PC-3 (cell line): ENCODE measurements around the gene MYL10. TPM values are rescaled to one million over a fixed set of nuclear protein-coding genes. Genes with fewer than 3 reads are reported as not detected.

Experiments
- ATAC-seq: fragments of 200-7000 bp; cut with Tn5 transposase; 2 replicates; pipeline ENCODE4 v1.9.1; 2020; ENCODE audit warnings: mild to moderate bottlenecking, moderate library complexity
- BruUV-seq: library from RNA; stranded (reverse); fragments of 400-500 nt; replicated peaks from 2 replicates; lab custom pipeline; 2021; lab: Mats Ljungman, UMichigan
- CTCF ChIA-PET: fragments of 300-600 bp; sonication (Branson Sonifier 250); formaldehyde crosslinking; loops from one replicate; lab custom pipeline; 2022; ENCODE audit warnings: antibody characterized with exemption; lab: Charles Lee
- POLR2A ChIA-PET: fragments of 300-600 bp; sonication (Branson Sonifier 250); formaldehyde crosslinking; loops from one replicate; lab custom pipeline; 2022; ENCODE audit warnings: antibody characterized with exemption; ENCODE audit not compliant: unreplicated experiment; lab: Charles Lee
- DNase-seq: peaks from one replicate; pipeline ENCODE4 v3.0.0-alpha.2; 2015
- H2AFZ ChIP-seq: fragments of 300-600 bp; sonication (generic); 2 replicates; pipeline ENCODE4 v1.6.0; 2016; ENCODE audit warnings: antibody characterized with exemption, low read length
- H3F3A ChIP-seq: fragments of 300-600 bp; sonication (generic); one replicate; pipeline ENCODE4 v1.6.0; 2017; ENCODE audit warnings: antibody characterized with exemption, low read length, control low read depth, mild to moderate bottlenecking; ENCODE audit not compliant: unreplicated experiment
- H3K27ac ChIP-seq: fragments of 300-600 bp; sonication (generic); 2 replicates; pipeline ENCODE4 v1.5.1; 2016; ENCODE audit warnings: mild to moderate bottlenecking, low read length
- H3K27me3 ChIP-seq: fragments of 300-600 bp; sonication (generic); 2 replicates; pipeline ENCODE4 v1.6.1; 2016; ENCODE audit warnings: low read length, mixed read lengths
- H3K36me3 ChIP-seq: fragments of 300-600 bp; sonication (generic); 2 replicates; pipeline ENCODE4 v1.6.1; 2016; ENCODE audit warnings: low read depth, mixed run types, low read length, mixed read lengths
- H3K4me1 ChIP-seq: fragments of 300-600 bp; sonication (generic); 2 replicates; pipeline ENCODE4 v1.5.1; 2016; ENCODE audit warnings: low read length; ENCODE audit not compliant: insufficient read depth
- H3K4me2 ChIP-seq: fragments of 300-600 bp; sonication (generic); 2 replicates; pipeline ENCODE4 v1.6.0; 2016; ENCODE audit warnings: low read length
- H3K4me3 ChIP-seq: fragments of 300-600 bp; sonication (generic); 2 replicates; pipeline ENCODE4 v1.5.1; 2016; ENCODE audit warnings: mild to moderate bottlenecking, low read length, mixed read lengths
- H3K79me2 ChIP-seq: fragments of 300-600 bp; sonication (generic); 2 replicates; pipeline ENCODE4 v1.6.1; 2017; ENCODE audit warnings: low read length, mixed read lengths
- H3K9ac ChIP-seq: fragments of 300-600 bp; sonication (generic); 2 replicates; pipeline ENCODE4 v1.6.0; 2016; ENCODE audit warnings: mild to moderate bottlenecking, low read length
- H3K9me2 ChIP-seq: fragments of 300-600 bp; sonication (generic); replicated peaks from 2 replicates; pipeline ENCODE4 v1.6.1; 2016; ENCODE audit warnings: mixed run types, low read length, mixed read lengths
- H3K9me3 ChIP-seq: fragments of 300-600 bp; sonication (generic); 2 replicates; pipeline ENCODE4 v1.6.1; 2016; ENCODE audit warnings: low read length, mixed read lengths
- H4K20me1 ChIP-seq: fragments of 300-600 bp; sonication (generic); 2 replicates; pipeline ENCODE4 v1.6.1; 2016; ENCODE audit warnings: low read length, mixed read lengths
- CTCF ChIP-seq: fragments of 300-600 bp; sonication (generic); conservative IDR thresholded peaks from 2 replicates; pipeline ENCODE4 v1.5.1; 2017; ENCODE audit warnings: antibody characterized with exemption, low read depth, mild to moderate bottlenecking, low read length
- EZH2 ChIP-seq: fragments of 300-600 bp; sonication (generic); IDR thresholded peaks from one replicate; pipeline ENCODE4 v1.6.1; 2017; ENCODE audit warnings: antibody characterized with exemption, mild to moderate bottlenecking, low read length; ENCODE audit not compliant: unreplicated experiment
- EZH2phosphoT487 ChIP-seq: fragments of 300-600 bp; sonication (generic); IDR thresholded peaks from 2 replicates; pipeline ENCODE4 v1.6.1; 2018; ENCODE audit warnings: mild to moderate bottlenecking, antibody characterized with exemption, low read length, borderline replicate concordance
- intact Hi-C: fragments of 100-400 bp; cut with micrococcal nuclease; formaldehyde crosslinking; loops from 2 replicates; pipeline ENCODE4 v1.9.0; 2023
- total RNA-seq: library from RNA; depleted of rRNA; stranded (reverse); fragments of >200 nt; gene quantifications from 2 replicates; pipeline ENCODE4 v1.2.3, GENCODE V29; 2014

Gene MYL10
- total RNA-seq, 1 experiment from 2014 or later: 0.69 TPM

- Histone ChIP-seq H2AFZ (no peak overlapping the region), H3K27me3 (no peaks in the 10 kb centered on the region), H3K4me3 (no peak overlapping the region), H3F3A (no peaks in the 10 kb centered on the region), H3K79me2 (no peaks in the 10 kb centered on the region), H4K20me1 (no peaks in the 10 kb centered on the region), H3K36me3 (no peaks in the 10 kb centered on the region), H3K9me3 (no peaks in the 10 kb centered on the region), H3K4me2 (no peak overlapping the region), H3K4me1 (peaks cover 27% of the 10 kb centered on the region), H3K9me2 (no peaks in the 10 kb centered on the region), H3K27ac (no peak overlapping the region), H3K9ac (no peak overlapping the region)
- BruUV-seq: no TSS peak
- no peak for ATAC-seq
- TF ChIP-seq EZH2: no peak
- no peak for TF ChIP-seq CTCF
- no peak for TF ChIP-seq EZH2phosphoT487
- intact Hi-C loops: no loop called here
- ChIA-PET CTCF (no interaction called here), POLR2A (no interaction called here)
- no peak for DNase-seq
These were observed 3.5 kb upstream of the MYL10 start for GRCh38 chr7:101632641-101633040.

- no peak overlapping the region for H2AFZ ChIP-seq
- H3K36me3 ChIP-seq: no peaks in the 10 kb centered on the region
- peaks cover 22% of the 10 kb centered on the region for H3K4me1 ChIP-seq
- H3K9ac ChIP-seq: peak overlapping the region; percentile 46
- H3K4me3 ChIP-seq: peak overlapping the region; percentile 34; the same call in 1 of the 2 replicates
- no peaks in the 10 kb centered on the region for H3K79me2 ChIP-seq
- intact Hi-C loops: no loop called here
- no peaks in the 10 kb centered on the region for H3K9me3 ChIP-seq
- DNase-seq (peak; percentile 74), ATAC-seq (peak; percentile 48)
- no peaks in the 10 kb centered on the region for H3K27me3 ChIP-seq
- H3K27ac ChIP-seq: peak overlapping the region; percentile 83
- ChIA-PET CTCF (no interaction called here), POLR2A (interaction anchor here (0.6 kb wide), 3 partner anchors 43 to 228 kb away, joined by 3 to 5 read pairs (median 4); no protein-coding TSS in a partner anchor)
- no peaks in the 10 kb centered on the region for H3K9me2 ChIP-seq
- H3F3A ChIP-seq: no peaks in the 10 kb centered on the region
- no TSS peak for BruUV-seq
- peak overlapping the region; percentile 79 for H3K4me2 ChIP-seq
- TF ChIP-seq CTCF (no peak), EZH2phosphoT487 (no peak), EZH2 (no peak)
- no peaks in the 10 kb centered on the region for H4K20me1 ChIP-seq
These were observed 2.2 kb upstream of the MYL10 start for GRCh38 chr7:101631224-101631714.

- H3K4me3 ChIP-seq: peak overlapping the region; percentile 34; the same call in 1 of the 2 replicates
- no TSS peak for BruUV-seq
- DNase-seq (peak; percentile 78), ATAC-seq (peak; percentile 84)
- no peaks in the 10 kb centered on the region for H3K36me3 ChIP-seq
- H3K4me2 ChIP-seq: peak overlapping the region; percentile 79
- H3K9ac ChIP-seq: peak overlapping the region; percentile 46
- peak overlapping the region; percentile 51 for H2AFZ ChIP-seq
- intact Hi-C loops: no loop called here
- no peaks in the 10 kb centered on the region for H3K27me3 ChIP-seq
- no peaks in the 10 kb centered on the region for H4K20me1 ChIP-seq
- TF ChIP-seq EZH2phosphoT487 (no peak), CTCF (no peak), EZH2 (no peak)
- H3K9me3 ChIP-seq: no peaks in the 10 kb centered on the region
- no peaks in the 10 kb centered on the region for H3K9me2 ChIP-seq
- ChIA-PET POLR2A (no interaction called here), CTCF (no interaction called here)
- no peaks in the 10 kb centered on the region for H3F3A ChIP-seq
- no peaks in the 10 kb centered on the region for H3K79me2 ChIP-seq
- H3K27ac ChIP-seq: peak overlapping the region; percentile 83
- H3K4me1 ChIP-seq: peaks cover 22% of the 10 kb centered on the region
These were observed 1.5 kb upstream of the MYL10 start for GRCh38 chr7:101630591-101630990.
